Ectodermal cell (in vitro differentiated cells): ENCODE data around the gene GYPB.
"Not testable (repeated sequence)": the region's sequence is repeated elsewhere in the genome, so short reads cannot be mapped to it uniquely, and the experiment has no call there.

Experiments used
- H3K27ac ChIP-seq: 2 replicates; pipeline ENCODE4 v1.7.0; 2013; ENCODE audit warnings: mild to moderate bottlenecking, low read depth, low read length; ENCODE audit not compliant: insufficient read depth, poor library complexity, severe bottlenecking
- H3K27me3 ChIP-seq: 2 replicates; pipeline ENCODE4 v1.7.0; 2013; ENCODE audit warnings: mild to moderate bottlenecking, low read length; ENCODE audit not compliant: insufficient read depth, control insufficient read depth, poor library complexity, severe bottlenecking
- H3K36me3 ChIP-seq: one replicate; pipeline ENCODE4 v1.7.0; 2013; ENCODE audit warnings: low read length; ENCODE audit not compliant: control insufficient read depth, insufficient read depth
- H3K4me1 ChIP-seq: one replicate; pipeline ENCODE4 v1.7.0; 2013; ENCODE audit warnings: low read length; ENCODE audit not compliant: control insufficient read depth, insufficient read depth
- H3K4me3 ChIP-seq: 2 replicates; pipeline ENCODE4 v1.7.0; 2013; ENCODE audit warnings: low read depth, low read length, control low read depth; ENCODE audit not compliant: insufficient read depth
- H3K9me3 ChIP-seq: 2 replicates; pipeline ENCODE4 v1.7.0; 2013; ENCODE audit warnings: mild to moderate bottlenecking, low read length, moderate library complexity; ENCODE audit not compliant: control insufficient read depth
- WGBS, 2 experiments: methylation state at CpG; one replicate each; pipeline ENCODE4 v1.1.7; 2013; ENCODE audit warnings: missing lambda C conversion rate in 2 of 2; 5-methylcytosine and 5-hydroxymethylcytosine counted together

Gene GYPB

DNA sequence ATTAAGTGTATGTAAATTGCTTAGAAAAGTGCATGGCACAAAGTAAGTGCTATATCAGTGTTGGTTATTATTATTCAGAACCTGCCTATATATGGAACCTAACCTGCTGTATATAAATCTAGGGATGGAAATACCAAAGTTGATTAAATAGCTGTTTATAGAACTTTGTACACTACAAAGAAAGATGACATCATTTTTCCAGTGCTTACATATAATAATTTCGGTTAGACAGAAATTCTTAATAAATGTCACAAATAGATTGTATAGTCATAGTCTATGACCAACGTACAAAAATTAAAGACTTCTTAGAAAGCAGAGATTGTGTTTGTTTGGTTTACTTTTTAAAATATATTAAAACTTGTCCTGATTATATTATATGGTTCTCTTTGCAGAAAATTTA, 4.4 kb downstream of the GYPB start:
- Histone ChIP-seq H3K4me3 (no peak overlapping the region), H3K36me3 (no peaks in the 10 kb centered on the region), H3K4me1 (no peaks in the 10 kb centered on the region), H3K27me3 (no peaks in the 10 kb centered on the region), H3K27ac (no peak overlapping the region), H3K9me3 (no peaks in the 10 kb centered on the region)
- no CpG with 5 or more reads among the region's 2 CpGs for WGBS, 2 experiments

DNA sequence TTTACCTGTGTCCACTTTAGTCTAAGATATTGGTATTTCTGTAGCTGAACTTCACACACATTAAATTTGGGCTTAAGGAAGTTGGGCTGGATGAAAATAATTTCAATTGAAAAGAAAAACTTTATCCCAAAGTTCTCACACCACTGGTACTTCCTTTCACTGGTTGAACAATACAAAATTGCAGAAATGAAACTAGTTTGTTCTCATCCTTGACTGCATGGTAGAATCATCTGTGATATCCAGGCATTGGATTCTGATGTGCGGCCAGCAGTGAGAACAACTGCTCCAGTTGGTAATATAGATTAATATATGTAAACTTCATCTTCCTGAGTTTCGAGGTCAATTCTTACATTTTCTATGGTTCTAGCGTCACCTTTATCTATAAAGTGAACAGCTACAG, 10.6 kb downstream of the GYPB start:
- H3K4me1 ChIP-seq, H3K4me3 ChIP-seq, H3K27ac ChIP-seq, H3K36me3 ChIP-seq, H3K9me3 ChIP-seq, H3K27me3 ChIP-seq: not testable (repeated sequence)
- 97% methylated on average over 3 of the region's 3 CpGs; no CpG with 5 or more reads in 1 of the 2 experiments for WGBS, 2 experiments

DNA sequence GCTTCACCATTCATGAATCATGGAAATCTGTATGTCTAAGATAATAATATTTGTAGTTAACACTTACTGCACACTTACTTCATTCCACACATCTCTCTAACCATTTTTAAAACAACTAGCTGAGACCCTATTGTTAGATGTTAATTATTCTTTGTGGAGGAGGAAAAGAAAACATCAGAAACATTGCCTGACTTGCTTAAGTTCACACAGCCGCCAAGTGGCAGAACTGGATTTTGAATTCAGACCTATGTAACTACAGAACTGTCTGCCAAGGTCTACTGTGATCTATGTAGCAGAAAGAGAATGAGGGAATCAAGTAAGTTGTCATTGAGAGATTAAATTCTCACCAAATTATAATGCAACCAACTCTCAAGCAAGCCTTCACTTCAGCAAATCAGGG, 11.2 kb downstream of the GYPB start:
- H3K4me1 ChIP-seq, H3K9me3 ChIP-seq, H3K4me3 ChIP-seq, H3K27me3 ChIP-seq, H3K27ac ChIP-seq, H3K36me3 ChIP-seq: not testable (repeated sequence)
- 83 to 100% methylated on average over 1 of the region's 1 CpG for WGBS, 2 experiments

DNA sequence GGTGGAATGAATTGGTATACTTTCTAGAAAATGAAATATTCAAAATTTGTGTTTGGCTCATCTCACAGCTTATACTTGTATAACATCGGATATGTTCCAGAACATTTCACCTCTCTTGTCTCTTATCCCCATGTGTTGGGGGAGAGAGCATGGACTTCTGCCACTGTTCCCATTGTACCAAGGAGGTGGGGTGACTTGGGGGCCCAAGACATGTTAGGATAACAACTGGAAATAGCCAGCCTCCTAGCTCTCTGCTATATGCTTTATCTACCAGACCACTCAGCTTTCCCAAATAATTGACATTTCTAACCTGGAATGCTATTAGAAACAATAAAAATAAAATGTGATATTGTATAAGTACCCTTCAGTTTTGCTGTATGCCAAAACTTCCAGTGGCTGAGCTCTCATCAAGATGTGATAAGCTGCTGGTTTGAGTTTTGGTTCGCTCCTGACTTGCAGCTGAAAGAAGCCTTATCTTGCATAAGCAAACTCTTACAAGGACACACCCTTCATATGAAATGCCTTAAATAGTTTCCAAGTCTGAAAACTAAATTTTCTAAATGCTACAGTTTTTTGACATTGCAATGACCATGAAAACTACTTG, 12.9 kb downstream of the GYPB start:
- H3K36me3 ChIP-seq, H3K9me3 ChIP-seq, H3K4me3 ChIP-seq, H3K27me3 ChIP-seq, H3K4me1 ChIP-seq, H3K27ac ChIP-seq: not testable (repeated sequence)
- 94 to 100% methylated on average over 1 to 2 of the region's 2 CpGs for WGBS, 2 experiments

DNA sequence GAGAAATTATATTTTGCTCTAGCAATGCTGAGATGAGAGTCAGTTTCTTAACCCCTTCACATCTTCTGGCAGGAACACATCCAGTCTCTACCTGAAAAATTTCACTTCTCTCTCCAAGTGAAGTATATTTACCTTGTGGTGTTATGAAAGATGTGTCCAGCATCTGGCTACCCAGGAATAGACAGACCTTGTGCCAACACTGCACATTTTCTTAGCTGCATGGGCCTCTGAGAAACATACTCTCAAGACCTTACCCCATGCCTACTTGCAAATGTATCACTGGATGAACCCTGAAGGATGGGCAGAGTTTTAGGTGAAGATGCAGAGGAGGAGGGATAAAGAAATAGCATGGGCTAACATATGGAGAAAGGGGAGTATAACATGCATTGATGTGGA, 13.6 kb downstream of the GYPB start:
- H3K9me3 ChIP-seq, H3K4me3 ChIP-seq, H3K4me1 ChIP-seq, H3K27me3 ChIP-seq, H3K27ac ChIP-seq, H3K36me3 ChIP-seq: not testable (repeated sequence)

DNA sequence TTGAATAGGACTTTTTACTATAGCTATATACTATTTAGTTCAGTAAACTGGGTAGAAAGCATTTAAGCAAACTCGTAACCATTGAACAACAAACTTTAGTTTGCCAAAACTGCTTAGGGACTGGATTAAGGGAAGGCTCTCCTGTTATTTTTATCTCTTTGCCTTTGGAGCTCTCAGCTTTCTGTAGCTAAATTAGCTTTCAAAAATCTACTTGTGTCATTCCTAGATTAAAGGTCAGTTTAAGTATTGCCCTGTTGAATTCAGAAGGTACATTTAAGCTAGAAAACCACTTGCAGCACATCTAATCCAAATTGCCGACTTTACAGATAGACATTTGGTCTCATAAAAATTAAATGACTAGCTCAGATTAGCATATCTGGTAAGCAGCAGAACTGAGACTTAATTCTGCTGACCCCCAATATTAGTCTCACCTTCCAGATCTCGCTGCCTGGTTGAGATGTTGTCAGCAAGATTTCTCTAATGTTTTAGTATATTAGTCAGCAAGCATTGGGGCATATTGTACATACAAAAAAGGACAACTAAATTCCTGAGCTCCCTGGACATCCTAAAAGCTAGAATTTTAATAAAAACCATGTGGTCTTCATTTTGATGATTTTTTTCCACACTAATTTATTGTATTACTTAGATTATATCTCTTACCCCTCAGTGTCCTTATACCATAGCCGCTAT, 14.2 kb downstream of the GYPB start:
- H3K27me3 ChIP-seq, H3K9me3 ChIP-seq, H3K4me3 ChIP-seq, H3K36me3 ChIP-seq, H3K4me1 ChIP-seq, H3K27ac ChIP-seq: not testable (repeated sequence)
- 76 to 83% methylated on average over 3 to 4 of the region's 4 CpGs for WGBS, 2 experiments

DNA sequence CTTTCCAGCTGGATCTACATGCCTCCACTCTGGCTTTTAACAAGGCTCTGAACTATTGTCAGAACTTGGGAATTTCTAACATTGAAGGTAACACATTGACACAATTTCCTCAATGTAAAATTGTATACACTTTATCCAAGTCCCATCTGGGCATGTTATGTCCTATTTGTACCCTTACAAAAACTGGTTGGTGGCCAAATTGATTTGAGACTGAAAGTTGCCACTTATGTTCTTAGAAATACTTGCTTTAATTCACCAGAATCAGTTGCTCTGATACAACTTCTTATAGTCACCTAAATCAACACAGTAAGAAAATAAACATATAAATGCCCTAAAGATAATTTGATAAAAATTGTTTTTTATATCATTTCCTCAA, 15.3 kb downstream of the GYPB start:
- H3K9me3 ChIP-seq, H3K27me3 ChIP-seq, H3K4me3 ChIP-seq, H3K27ac ChIP-seq, H3K4me1 ChIP-seq, H3K36me3 ChIP-seq: not testable (repeated sequence)

DNA sequence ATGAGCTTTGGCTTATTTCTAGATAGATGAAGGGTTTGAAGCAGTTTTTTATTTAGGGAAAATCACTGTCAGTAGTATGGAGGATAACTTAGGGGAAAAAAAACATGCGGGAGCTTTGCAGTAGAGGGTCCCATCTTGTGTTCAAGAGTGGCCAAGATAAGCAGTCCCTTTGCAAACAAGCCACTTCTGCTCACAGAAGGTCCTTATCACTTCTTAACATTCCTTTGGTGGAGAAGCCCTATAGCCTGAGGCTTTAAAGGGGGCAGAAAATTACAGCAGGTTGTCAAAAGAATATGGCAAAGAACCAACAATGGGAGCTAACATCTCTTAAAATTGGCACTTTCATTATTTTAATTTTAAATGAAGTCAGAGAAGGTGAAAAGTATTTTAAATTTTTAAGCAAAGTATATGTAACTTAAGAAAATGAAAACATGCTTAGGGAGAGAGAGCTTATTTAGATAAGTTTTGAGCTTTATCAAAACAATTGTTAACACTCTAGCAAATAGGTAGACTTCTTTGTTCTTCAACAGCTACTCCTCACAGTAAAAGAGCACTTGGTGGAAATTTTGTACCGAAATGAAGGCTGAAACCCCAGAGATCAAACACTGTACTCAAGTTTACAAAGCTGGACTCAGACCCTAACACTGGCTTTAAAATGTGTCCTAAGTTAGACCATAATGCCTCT, 15.8 kb downstream of the GYPB start:
- H3K9me3 ChIP-seq, H3K27me3 ChIP-seq, H3K4me1 ChIP-seq, H3K27ac ChIP-seq, H3K4me3 ChIP-seq, H3K36me3 ChIP-seq: not testable (repeated sequence)
- WGBS, 2 experiments, result 95 to 97% methylated on average over 2 of the region's 2 CpGs

DNA sequence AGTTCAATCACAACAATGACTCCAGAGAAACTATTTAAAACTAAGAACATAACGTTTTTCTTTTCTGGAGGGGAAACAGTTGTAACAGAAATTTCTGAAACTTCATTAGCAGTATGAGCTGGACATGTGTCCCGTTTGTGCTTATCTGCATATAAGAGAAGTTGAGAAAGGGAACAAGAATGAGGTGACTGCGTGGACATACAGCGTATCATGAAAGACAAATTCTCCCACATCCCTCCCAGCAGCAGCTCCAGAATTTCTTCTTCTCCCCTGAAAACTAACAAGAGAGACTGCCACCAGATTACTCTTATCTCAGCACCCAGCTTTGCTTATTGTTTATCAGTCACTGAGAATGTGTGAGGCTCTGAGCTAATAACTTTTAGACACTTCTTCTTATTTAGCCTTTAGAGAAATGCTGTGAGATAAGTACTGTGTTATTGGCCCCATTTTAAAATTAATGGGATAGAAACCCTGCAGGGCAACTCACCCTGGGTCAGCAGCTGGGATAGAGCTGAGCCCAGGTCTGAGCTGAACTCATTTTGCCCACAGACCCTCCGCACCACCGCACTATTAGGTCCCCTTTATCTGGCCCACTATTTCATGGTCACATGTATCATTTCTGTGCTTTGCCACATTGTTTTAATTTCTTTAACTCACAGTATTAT, 18.7 kb downstream of the GYPB start:
- WGBS, 2 experiments, result 94 to 95% methylated on average over 4 to 6 of the region's 6 CpGs
- H3K4me1 ChIP-seq, H3K9me3 ChIP-seq, H3K4me3 ChIP-seq, H3K27me3 ChIP-seq, H3K36me3 ChIP-seq, H3K27ac ChIP-seq: not testable (repeated sequence)

DNA sequence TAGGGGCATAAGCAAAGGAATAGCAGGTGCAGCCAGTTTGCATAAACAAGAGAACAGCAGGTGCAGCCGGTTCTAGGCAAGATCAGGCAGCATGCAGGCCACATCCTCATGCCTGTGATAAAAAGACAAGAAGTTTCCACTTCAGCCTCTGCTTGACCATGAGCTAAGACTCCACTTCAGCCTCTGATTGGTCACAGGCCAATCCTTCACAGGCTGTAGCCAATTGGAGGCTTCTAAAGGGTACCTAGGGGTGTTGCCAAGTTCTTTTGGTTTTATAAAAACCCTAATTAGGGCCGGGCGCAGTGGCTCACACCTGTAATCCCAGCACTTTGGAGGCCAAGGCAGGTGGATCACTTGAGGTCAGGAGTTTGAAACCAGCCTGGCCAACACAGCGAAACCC, 23.0 kb downstream of the GYPB start:
- not testable (repeated sequence) for H3K4me1 ChIP-seq, H3K36me3 ChIP-seq, H3K4me3 ChIP-seq, H3K27me3 ChIP-seq, H3K9me3 ChIP-seq, H3K27ac ChIP-seq
- 76 to 85% methylated on average over 4 of the region's 4 CpGs for WGBS, 2 experiments
